ENCODE results near the gene LMTK2.
A peak's percentile ranks its signal among the peaks of the same experiment; 100 is the strongest.

LMTK2 gene

DNA sequence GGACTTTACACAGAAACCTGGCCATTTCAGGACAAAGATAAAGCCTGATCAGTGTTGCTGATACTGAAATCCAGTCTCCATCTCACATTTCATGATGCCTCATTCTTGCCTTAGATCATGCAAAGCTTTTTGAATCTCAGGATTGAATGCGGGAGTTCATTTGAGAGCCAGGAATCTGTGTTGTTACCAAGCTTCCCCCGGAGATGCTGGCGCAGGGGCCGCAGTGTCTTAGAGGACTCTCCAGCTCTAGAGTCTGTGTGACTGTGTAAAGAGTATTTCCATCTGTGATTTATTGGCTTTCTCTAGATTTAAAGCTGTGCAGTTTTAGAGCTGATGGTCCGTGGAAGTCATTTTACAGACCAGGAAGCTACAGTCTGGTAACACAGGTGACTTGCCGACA lies 32.0 kb downstream of the LMTK2 start:
- no peak for DNase-seq

DNA sequence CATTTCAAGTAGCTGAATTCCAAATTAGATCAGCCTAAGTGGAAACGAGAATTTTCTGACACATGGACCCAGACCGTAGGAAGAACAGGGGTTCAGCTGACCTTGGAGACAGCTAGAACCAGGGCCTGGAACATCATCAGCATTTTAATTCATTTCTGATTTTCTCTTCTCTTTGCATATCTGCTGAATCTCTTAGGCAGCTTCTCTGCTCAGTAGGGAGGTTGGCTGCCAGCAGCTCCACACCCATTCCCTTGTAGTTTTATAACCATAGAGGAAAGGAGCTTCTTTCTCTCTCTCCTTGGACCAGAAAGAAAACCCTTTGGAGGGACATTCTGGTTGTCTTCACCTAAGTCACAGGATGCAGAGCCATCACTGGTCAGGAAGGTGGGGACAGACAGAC lies 36.0 kb downstream of the LMTK2 start:
- DNase-seq = no peak

GRCh38 chr7:98148607-98149006 lies 41.9 kb downstream of the LMTK2 start:
- DNase-seq = no peak

- DNase-seq = no peak
These were observed 42.5 kb downstream of the LMTK2 start for GRCh38 chr7:98149116-98149692.

- DNase-seq = no peak
These were observed 45.2 kb downstream of the LMTK2 start for GRCh38 chr7:98151884-98152283.

GRCh38 chr7:98156700-98157099 lies 50.0 kb downstream of the LMTK2 start:
- no peak for DNase-seq

DNA sequence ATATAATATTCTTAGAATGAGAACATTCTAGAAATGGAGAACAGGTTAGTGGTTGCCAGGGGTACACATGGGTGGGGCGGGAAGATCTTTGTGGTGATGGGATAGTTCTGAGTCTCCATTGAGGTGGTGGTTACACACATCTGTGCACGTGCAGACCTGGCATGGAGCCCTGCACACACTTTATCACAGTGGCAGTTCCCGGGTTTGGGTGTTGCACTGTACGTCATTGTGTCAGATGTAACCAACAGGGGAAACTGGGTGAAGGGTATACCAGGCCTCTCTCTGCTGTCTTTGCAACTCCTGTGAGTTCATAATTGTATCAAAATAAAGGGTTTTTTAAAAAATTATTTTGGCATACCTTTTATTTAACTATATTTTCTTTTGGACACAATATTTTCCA lies 51.1 kb downstream of the LMTK2 start:
- DNase-seq = no peak

DNA sequence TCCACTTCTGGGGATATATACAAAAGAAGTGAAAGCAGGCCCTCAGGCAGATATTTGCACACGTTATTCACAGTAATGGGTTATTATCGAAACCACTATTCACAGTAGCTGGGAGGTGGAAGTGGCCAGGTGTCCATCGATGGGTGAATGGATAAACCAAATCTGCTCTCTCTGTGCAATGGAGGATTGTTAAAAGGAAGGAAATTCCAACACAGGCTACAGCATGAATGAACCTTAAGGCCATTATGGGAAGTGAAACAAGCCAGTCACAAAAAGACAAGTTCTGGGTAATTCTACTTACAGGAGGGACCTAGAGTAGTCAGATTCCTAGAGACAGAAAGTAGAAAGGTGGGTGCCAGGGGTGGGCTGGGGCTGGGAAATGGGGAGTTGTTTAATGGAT lies 56.1 kb downstream of the LMTK2 start:
- no peak for DNase-seq

GRCh38 chr7:98163269-98163668 lies 56.6 kb downstream of the LMTK2 start:
- DNase-seq = no peak

DNA sequence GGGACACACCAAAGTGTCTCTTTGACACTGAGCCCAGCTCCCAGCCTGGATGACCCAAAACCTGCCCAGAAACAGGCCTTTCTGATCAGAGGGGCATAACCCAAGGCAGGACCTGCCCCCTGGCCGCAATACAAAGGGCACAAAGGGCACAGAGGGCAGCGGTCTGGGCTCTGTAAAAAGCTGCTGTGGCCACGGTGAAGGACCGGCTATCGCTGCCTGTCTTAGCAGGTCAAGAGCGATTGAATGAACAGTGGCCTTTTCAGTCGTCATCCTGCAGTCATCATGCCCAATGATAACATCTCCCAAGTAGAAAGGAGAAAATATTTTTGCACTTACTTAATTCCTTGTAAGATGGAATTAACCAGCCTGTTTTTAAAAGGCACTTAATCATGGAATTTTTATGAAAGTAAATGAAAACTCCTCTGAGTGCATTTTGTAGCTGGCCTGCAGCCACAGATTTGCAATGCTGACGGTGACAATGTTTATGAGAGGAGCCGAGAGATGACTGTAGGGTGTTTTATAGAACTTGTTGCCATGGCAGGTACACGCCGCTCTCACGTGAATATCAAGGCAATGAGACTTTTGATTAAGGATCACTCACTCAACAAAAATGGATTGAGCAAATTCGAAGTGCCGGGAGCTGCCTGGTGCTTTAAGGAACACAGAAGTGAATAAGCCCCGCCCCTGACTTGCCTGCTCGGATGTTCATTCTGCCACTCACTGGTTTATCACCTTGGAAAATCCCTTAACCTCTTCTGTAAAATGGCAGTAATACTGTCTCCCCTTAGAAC lies 57.2 kb downstream of the LMTK2 start:
- DNase-seq = no peak

DNA sequence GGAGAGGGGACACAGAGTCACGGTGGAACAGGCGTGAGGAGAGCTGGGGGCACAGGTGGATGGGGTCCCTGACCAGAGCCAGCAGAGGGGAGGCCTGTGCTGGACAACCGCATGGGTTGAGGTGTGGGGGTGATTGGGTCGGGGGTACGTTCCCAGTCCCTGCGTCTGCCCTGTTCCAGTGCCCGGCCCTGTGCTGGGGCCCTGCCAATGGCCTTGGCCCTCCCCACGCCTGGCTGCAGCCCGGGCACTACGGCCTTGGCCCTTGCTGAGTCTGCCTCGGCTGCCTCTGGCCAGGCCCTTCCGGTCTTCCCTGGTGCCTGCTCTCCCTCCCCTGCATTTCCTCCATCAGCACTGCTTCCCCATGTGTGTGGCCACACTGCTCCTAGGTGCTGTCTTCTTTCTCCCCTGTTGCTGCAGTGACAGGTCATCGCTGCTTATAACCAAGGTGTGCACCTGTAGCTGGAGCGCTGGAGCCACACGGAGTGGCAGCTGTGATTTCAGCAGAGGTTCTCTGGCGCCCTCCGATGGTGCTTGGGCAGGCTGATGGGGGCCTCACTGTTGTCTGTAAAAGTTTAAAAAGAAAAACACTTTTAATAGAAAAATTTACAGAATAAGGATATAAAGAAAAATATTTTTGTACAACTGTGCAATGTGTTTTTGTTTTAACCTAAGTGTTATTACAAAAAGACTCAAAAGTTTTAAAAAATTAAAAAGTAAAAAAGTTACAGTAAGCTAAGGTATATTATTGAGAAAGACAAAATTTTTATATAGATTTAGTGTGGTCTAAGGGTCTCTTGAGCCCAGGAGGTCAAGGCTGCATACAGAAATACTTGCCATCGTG lies 59.4 kb downstream of the LMTK2 start:
- peak in 1 of 2 experiments; percentile 2 for DNase-seq

DNA sequence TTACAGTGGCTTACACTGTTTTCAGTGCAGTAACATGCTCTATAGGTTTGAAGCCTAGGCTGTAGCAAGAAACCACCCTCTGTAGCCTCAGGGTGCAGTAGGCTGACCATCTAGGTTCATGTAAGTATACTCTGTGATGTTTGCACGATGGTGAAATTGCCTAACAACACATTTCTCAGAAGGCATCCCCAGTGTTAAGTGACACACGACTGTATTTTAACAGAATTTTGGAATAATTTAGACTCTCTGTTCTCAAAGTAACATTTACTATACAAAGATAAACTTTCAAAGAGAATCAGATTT lies 60.0 kb downstream of the LMTK2 start:
- no peak for DNase-seq

- no peak for DNase-seq
These were observed 61.0 kb downstream of the LMTK2 start for GRCh38 chr7:98167653-98168052.

- DNase-seq = peak; percentile 5 to 48
These were observed 61.7 kb downstream of the LMTK2 start for GRCh38 chr7:98168181-98168903.

DNA sequence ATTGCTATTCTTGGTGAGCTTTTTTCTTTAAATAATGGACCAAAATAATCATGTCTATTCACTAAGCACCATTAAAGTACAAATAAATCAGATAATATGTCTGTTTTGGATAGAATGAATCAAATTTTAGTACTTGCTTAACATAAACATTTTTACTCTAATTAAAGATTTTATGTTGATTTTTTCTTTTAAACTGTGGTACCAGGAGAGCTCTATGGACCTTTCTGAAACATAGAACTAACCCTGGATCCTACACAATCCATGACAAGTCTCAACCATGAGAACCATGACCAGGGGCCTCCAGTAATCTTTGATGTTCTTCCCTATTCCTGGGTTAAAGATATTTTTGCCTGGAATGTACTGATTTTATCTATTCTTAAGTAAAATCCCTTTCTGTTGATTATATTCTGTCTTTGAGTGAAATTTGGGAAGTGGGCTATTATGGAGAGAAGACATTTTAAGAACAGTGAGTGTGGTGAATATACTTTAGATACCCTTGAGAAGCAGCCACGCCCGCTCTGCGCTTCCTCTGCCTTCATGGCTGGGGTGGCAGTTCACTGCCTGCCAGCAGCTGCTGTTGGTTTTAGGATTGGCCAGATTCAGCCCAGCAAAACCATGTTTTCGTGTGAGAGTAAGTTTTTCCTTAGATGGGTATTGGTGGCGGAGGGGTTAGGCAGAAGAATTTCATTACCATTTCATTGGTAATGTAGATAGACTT lies 62.4 kb downstream of the LMTK2 start:
- no peak for DNase-seq

DNA sequence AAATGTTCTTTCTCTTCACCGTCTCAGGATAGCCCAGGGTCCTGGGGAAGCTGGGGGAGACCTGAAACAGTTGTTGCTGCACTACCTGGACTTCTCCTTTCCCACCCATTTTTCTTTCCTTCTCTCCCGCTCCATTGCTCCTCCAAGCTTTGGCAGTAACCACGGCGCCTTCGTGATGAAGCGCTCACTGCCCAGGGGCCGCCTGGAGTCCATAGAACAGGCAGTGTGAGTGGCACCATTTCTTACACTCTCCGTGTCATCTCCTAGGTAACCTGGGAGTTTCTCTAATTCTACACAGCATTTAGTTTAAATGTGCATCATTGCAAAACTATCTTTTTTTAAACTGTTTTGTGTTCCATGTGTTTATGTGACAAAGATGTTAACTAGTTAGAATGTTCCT lies 64.3 kb downstream of the LMTK2 start:
- no peak for DNase-seq

DNA sequence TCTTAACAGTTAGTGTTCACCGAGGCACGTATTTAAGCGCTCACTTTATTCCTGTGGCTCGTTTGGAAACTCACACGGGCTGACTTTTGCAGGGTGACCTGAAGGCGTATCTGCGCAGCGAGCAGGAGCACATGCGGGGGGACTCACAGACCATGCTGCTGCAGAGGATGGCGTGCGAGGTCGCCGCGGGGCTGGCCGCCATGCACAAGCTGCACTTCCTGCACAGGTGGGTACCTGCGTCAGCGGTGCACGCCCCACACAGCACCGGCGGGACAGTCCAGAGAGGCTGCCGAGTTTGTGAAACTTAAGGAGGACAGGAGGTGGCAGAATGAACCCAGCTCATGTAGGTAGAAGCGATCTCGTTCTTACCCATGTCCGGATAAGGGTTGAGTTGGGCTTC lies 64.8 kb downstream of the LMTK2 start:
- no peak for DNase-seq

- DNase-seq = peak in 1 of 2 experiments; percentile 0
These were observed 67.9 kb downstream of the LMTK2 start for GRCh38 chr7:98174334-98175259.

DNA sequence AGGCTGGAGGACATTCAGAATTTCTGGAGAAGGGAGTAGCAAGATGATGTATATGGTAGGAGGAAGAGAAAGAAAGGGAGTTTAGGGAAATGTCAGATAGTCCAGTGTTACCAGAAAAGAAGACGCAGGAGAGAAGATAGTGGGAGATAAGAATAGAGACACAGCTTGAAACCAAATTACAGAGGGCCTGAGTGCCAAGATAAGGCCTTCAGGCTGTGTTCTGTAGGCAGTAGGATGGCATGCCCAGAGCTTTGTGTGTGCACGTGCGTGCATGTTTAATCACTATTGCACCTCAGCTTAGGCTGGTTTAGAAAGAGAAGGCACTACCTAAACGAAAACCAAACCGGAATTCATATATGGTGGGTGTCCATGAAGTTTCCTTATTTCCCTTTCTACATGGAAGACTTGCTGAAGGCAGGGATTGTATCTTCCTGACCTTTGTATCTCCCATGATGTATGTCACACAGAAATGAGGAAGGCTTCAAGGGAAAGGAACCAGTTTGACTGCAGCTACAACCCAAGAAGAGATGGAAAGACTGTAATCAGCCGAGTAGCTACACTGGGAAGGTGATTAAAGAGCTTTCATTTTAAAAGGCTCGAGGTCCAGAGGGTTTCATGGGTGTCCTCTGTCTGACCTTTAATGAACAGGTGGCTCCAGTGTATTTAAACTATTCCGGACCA lies 68.7 kb downstream of the LMTK2 start:
- no peak for DNase-seq

DNA sequence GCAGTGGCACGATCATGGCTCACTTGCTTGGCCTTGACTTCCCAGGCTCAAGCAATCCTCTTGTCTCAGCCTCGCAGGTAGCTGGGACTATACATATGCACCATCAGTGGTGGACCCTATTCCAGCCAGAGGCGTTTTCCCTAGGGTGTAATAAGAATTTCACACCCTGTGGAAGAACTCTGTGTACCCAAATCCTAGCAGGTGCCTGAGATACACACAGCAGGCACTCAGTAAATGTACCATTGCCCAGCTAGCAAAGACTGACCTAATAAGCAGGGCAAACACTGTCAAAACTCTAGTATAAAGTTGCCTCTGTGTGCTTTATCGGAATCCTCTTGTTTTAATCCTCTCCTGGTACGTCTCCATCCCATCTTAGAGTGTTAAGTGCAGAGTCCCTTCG lies 70.9 kb downstream of the LMTK2 start:
- no peak for DNase-seq

DNA sequence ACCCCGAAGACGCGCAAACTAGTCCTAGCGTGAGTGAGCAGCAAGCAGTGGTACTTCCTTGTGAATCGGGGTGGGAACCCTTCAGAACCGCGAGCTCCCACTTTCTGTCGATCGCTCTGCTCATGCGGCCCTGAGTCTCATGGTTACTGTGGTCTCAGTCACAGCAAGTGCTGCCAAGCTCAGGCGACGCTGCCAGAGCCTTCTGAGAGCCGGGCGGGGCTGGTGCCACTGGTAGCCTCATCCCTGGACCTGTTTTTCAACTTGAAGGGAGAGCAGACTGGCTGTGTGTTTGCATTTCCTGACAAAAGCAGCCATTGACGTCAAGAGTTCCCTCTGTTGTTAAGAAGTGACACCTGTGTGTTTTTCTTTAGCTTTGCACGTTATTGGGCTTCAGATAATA lies 71.7 kb downstream of the LMTK2 start:
- DNase-seq = no peak

Data from NCI-H446 (cell line).